ENCODE data around the gene PUSL1. TPM values are rescaled to one million over a fixed set of nuclear protein-coding genes. Genes with fewer than 3 reads are reported as not detected.

The PUSL1 gene
- total and polyA plus RNA-seq, 11 donors: 6.8 to 17.7 (median 10.3) TPM

GRCh38 chr1:1342061-1342562, 33.7 kb downstream of the PUSL1 start:
- peaks cover 0 to 45% (median 34%) of the 10 kb centered on the region in 9 donors for H3K36me3 ChIP-seq
- no peaks in the 10 kb centered on the region for H3K9me3 ChIP-seq
- H3K4me3 ChIP-seq: no peak overlapping the region
- no peaks in the 10 kb centered on the region for H3K27me3 ChIP-seq
- H3K27ac ChIP-seq: no peak overlapping the region
- WGBS, 4 donors: 84 to 95% (median 95%) methylated on average over 6 to 28 of the region's 28 CpGs
- ATAC-seq (no peak), DNase-seq (no peak)
- intact Hi-C loops (cut with DNase I): no loop called here
- H3K4me1 ChIP-seq: peaks cover 0 to 42% (median 24%) of the 10 kb centered on the region in 12 donors
- no peak for TF ChIP-seq POLR2A (IDR thresholded peaks at IDR 0.05)
- TF ChIP-seq CTCF (IDR thresholded peaks at IDR 0.05): no peak

GRCh38 chr1:1342584-1343115, 34.3 kb downstream of the PUSL1 start:
- no peak for TF ChIP-seq CTCF (IDR thresholded peaks at IDR 0.05)
- no peak for TF ChIP-seq POLR2A (IDR thresholded peaks at IDR 0.05)
- no peak overlapping the region for H3K4me3 ChIP-seq
- no peak overlapping the region for H3K27ac ChIP-seq
- DNase-seq: no peak
- no peaks in the 10 kb centered on the region for H3K9me3 ChIP-seq
- 78 to 86% (median 84%) methylated on average over 17 to 18 of the region's 18 CpGs for whole genome bisulfite sequencing, 4 donors
- intact Hi-C loops (cut with DNase I): no loop called here
- H3K36me3 ChIP-seq: peaks cover 0 to 40% (median 33%) of the 10 kb centered on the region in 9 donors
- ATAC-seq: no peak
- H3K27me3 ChIP-seq: no peaks in the 10 kb centered on the region
- peaks cover 0 to 48% (median 29%) of the 10 kb centered on the region in 12 donors for H3K4me1 ChIP-seq

- ATAC-seq (no peak), DNase-seq (no peak)
- no peak overlapping the region for H3K4me3 ChIP-seq
- peaks cover 3 to 59% (median 35%) of the 10 kb centered on the region in 12 donors for H3K4me1 ChIP-seq
- no peaks in the 10 kb centered on the region for H3K9me3 ChIP-seq
- TF ChIP-seq CTCF (IDR thresholded peaks at IDR 0.05) (no peak), POLR2A (IDR thresholded peaks at IDR 0.05) (no peak)
- WGBS, 4 donors: 73 to 91% (median 84%) methylated on average over 15 to 24 of the region's 24 CpGs
- intact Hi-C loops (cut with DNase I): no loop called here
- peak overlapping the region in 1 of 12 donors; percentile 2 for H3K27ac ChIP-seq
- peaks cover 0 to 27% (median 21%) of the 10 kb centered on the region in 9 donors for H3K36me3 ChIP-seq
- H3K27me3 ChIP-seq: no peaks in the 10 kb centered on the region
Observed at GRCh38 chr1:1343811-1344421, 35.5 kb downstream of the PUSL1 start.

GRCh38 chr1:1344655-1345361, 36.4 kb downstream of the PUSL1 start:
- ATAC-seq (no peak), DNase-seq (no peak)
- H3K27ac ChIP-seq: no peak overlapping the region
- intact Hi-C loops (cut with DNase I): no loop called here
- H3K27me3 ChIP-seq: no peaks in the 10 kb centered on the region
- peaks cover 0 to 19% (median 14%) of the 10 kb centered on the region in 9 donors for H3K36me3 ChIP-seq
- 77 to 90% (median 81%) methylated on average over 5 to 15 of the region's 15 CpGs for WGBS, 4 donors
- no peaks in the 10 kb centered on the region for H3K9me3 ChIP-seq
- H3K4me3 ChIP-seq: no peak overlapping the region
- H3K4me1 ChIP-seq: peaks cover 3 to 59% (median 35%) of the 10 kb centered on the region in 12 donors
- TF ChIP-seq CTCF (IDR thresholded peaks at IDR 0.05) (peak in 4 of 12 donors; percentile 7 to 40 (median 28)), POLR2A (IDR thresholded peaks at IDR 0.05) (no peak)
